HPDE6-E6E7 (cell line): ENCODE results near the gene KIF26B.

Source experiments
- DNase-seq: peaks from one replicate; pipeline ENCODE4 v3.0.0; 2011; ENCODE audit warnings: missing footprints; ENCODE audit errors: extremely low spot score

Gene KIF26B

DNA sequence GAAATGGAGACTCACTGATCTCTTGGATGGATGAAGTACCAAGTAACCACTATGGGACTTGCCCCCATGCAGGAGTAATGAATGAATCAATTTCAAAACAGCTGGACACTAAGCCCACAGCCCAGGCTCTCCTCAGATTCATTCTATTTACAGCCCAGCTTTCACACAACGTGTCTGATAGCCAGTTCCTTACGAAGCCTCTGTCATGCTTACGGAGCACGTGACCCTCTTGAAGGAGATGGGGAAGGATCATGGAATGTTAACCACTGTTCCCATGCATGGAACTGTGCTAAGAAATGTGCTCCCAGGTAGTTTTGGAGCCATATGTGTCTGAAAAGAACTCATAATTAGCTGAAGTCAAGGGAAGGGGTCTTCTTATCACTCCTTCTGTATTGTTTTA is 124.1 kb downstream of the KIF26B start:
- DNase-seq: no peak

DNA sequence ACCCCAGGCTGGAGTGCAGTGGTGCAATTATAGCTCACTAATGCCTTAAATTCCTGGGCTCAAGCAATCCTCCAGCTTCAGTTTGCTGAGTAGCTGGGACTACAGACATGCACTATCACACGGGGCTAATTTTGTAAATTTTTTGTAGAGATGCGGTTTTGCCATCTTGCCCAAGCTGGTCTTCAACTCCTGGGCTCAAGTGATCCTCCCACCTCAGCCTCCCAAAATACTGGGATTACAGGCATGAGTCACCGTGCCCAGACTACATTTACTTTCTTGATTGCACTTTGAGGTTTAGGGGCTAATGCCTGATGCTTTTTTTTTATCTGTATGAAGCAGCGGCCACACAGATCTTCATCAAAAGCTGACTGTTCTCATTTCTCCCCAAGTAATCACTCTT is 124.6 kb downstream of the KIF26B start:
- DNase-seq: no peak

GRCh38 chr1:245283001-245283400 is 128.2 kb downstream of the KIF26B start:
- no peak for DNase-seq

DNA sequence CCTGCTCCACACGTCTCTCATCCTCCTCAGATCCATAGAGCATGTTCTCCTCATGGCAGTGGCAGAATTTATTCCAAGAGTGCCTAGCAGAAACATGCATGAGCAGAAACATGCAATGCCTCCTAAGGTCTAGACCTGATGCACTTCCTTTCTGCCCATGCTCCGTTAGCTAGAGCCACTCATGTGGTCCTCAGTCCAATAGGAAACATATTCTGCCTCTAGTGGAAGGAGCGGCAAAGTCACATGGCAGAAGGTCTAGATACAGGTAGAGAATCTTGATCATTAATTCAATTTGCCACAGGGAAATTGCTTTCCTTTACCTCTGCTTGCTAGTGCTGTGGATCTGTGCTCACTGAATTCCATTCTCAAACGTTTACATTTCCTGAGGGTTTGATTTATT is 130.4 kb downstream of the KIF26B start:
- DNase-seq: no peak

DNA sequence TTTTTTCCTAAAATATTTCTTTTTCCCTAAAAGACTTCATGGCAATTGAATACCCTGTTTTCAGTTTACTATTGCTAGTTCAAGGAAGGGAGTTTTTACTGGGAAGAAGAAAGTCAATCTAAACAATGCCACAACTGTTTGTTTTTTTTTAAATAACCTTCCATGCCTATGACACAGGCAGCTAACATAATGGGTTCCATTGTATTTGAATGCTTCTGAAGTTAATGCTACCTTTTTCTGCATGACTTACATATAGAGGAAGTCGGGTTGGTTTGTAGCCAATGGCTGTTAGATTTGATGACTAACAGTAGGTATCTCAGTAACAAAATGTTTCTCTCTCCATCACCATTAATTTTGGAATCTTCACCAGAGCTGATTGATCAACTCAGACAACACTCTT is 134.0 kb downstream of the KIF26B start:
- no peak for DNase-seq

DNA sequence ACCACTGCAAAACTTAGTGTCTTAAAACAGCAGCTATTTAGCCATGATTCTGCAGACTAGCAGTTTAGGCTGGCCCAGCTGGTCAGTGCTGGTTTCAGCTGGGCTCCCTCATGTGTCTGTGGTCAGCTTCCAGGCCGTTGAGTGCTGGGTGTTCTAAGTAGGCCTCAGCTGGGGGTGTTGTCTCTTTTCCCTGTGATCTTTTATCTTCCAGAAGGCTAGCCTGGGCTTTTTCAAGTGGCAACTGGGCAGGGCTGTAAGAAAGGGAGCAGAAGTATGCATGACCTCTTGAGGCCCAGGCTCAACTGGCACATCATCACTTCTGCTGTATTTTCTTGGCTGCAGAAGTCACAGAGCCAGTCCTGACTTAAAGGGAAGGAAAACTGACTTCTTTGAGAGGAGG is 136.1 kb downstream of the KIF26B start:
- DNase-seq: no peak

GRCh38 chr1:245291351-245291750 is 136.6 kb downstream of the KIF26B start:
- no peak for DNase-seq

DNA sequence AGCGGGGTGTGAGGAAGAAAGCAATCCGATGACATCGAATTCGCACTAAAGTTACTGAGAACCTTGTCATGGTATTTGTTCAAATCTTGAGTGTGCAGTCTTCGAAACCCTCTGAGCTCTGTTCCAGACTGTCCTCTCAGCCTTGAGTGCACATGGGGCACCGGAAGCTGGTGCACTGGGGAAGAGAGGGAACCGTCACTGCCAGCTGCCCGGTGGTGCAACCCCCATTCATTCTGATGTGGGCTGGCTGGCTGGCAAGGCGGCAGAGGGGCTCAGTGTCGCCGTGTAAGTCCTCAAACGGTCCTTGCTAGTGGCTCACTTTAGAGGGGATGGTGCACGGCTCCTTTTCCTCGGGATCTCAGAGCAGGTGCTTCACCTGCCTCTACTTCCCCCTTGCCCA is 137.4 kb downstream of the KIF26B start:
- no peak for DNase-seq

- DNase-seq: no peak
Observed at GRCh38 chr1:245292553-245292952, 137.8 kb downstream of the KIF26B start.

DNA sequence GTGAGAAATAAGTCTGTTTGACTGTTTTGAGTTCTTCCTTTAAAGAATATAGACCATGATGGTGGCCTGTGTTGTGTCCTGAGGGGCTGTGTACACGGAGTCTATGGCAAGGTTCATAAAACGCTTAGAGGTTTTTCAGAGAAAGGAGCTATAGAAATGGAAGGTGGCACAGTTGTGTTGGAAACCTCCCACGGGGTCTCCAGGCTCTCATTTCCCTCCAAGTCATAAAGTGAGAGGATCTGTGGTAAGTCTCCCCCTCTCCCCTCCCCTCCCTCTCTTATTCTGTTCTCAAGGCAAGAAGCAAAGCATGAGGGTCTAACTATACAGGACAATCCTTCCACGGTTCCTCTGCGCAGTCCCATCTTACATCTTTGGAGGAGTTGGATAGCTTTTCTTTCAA is 139.2 kb downstream of the KIF26B start:
- DNase-seq: no peak

DNA sequence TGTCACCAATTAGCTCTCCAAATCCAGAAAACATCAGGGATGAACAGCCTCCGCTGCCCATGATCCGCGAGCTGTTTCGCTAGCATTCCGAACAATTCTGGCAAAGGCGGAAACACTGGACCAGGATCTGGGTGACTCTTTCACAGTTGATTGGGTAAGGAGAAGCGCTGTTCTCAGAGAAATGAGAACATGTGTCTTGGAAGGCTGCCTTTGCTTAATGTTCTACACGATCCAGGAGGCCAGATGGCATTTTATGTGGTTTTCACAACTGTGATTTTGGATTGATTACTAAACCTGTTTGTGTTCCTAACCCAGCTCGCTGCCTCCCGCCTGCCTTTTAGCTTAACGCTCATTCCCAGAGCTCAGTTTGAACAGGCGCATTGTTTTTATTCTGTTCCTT is 144.0 kb downstream of the KIF26B start:
- DNase-seq: no peak

- no peak for DNase-seq
Observed at GRCh38 chr1:245301162-245301580, 146.4 kb downstream of the KIF26B start.

DNA sequence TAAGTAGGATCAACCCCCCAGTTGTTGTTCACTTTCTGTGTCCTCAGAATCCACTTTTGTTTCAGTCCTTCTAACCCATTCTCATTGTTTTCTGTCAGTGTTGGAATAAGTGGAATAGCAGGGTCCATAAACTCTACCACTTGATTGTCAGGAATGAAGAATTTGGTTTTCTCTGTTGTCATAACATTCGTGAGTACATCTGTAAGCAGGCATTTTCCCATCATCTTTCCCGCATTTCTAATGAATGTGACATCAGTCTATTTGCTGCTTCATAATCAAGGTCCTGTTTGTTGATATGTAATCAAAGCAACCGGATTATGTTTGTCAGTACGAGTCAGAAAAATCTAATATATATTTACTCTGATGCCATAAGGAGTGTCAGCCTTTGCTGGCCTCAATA is 147.1 kb downstream of the KIF26B start:
- no peak for DNase-seq

DNA sequence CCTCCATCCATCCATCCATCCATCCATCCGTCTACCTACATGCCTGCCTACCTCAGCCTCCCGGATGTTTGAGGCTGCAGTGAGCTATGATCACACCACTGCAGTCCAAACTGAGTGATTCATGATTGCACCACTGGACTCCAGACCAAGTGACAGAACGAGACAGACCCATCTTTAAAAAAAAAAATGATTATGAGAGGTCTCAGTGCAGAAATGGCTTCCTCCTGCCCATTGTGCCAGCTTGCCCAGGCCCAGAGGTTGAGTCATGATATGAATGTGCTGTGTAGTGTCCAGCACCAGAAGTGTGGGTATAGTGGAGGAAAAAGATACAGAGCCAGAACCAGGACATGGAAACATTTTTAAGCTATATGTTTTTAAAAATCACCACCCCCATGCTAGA is 149.9 kb downstream of the KIF26B start:
- no peak for DNase-seq

GRCh38 chr1:245306020-245306419 is 151.2 kb downstream of the KIF26B start:
- DNase-seq: no peak

- no peak for DNase-seq
Observed at GRCh38 chr1:245306628-245307410, 152.0 kb downstream of the KIF26B start.

DNA sequence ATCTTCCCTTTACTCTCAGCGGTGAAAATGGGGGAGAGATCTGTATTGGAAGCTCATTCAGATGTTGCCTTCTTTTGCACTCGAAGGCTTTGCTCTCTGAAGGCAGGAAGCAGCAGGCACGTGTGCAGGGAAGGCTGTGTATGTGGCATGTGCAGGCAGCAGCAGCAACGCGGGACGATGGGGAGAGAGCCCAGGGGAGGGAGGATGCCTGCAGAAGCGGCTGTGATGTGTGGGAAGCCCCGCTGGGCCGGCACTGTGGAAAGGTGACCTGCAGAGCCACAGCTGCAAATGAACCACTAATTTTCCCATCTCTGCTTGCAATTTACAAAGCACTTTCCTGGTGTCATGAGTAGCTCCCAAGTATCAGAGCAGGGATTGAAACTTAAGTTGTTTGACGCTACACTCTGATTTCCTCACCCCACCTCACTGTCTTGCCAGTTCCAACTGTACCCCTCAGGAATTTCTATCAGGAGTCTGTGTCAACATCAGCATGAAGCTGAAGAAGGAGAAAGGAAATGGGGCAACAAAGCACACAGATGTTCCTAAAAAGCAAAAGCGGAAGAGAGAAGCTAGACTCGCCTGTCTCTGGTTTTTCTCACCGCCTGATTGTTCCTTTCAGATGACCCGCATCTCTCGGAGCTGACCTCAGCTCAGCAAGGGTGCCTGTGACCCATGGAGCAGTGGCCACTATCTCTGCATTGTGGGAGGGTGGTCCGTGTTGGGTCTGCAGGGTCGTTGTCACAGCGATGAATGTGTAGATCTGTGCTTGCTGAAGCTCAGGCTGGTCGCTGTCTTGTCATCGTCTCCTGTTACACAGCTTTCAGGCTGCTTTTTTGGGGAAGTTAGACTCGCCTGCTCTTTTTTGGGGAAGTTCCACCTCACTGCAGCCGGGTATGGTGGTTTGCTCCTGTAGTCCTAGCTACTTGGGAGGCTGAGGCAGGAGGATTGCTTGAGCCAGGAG is 156.1 kb downstream of the KIF26B start:
- DNase-seq: no peak

DNA sequence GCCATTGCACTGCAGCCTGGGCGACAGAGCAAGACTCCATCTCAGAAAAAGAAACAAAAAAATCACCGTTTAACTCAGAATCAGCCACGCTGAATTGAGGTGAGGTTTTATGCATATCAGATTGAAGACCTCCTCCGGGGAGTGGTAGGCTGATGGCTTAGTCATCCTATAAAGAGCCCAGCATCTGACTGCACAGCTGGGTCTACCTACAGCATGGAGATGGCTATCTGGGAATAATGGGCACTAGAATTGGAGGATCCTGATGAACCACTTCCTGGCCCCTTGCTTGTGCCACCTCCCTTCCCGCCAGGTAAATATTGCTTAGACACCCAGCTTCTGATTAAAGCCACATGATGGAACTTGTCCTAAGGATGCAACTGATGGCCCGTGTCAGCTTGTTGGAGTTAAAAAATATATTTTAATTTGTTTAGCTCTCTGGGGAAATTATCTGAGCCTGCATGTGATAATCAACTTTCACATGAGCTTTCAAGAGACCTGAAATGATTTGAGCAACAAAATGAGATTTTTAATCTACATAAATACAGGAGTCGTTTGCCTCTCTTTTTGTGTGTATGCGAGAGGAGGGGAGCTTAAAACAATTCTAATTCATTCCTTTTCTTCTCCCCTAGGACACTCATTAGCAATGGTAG is 157.2 kb downstream of the KIF26B start:
- no peak for DNase-seq

- DNase-seq: no peak
Observed at GRCh38 chr1:245313576-245313975, 158.8 kb downstream of the KIF26B start.

DNA sequence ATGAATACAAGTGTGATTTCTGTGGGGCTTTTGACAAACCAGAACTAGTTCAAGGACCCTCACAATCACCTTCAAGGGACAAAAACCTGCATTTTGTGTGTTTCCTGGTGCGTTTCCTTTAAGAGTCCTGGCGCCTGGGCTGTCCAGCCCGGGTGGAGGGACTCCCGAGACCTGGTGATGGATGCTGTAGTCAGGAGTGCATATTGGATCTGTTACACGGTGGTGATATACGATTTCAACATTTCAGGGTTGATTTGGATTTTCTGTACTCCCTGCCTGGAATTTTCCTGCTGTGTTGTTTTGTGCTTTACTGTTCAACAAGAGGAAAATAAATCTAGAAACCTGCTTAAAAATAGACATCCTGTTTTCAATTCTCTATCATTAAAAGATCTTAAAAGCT is 162.0 kb downstream of the KIF26B start:
- DNase-seq: no peak

DNA sequence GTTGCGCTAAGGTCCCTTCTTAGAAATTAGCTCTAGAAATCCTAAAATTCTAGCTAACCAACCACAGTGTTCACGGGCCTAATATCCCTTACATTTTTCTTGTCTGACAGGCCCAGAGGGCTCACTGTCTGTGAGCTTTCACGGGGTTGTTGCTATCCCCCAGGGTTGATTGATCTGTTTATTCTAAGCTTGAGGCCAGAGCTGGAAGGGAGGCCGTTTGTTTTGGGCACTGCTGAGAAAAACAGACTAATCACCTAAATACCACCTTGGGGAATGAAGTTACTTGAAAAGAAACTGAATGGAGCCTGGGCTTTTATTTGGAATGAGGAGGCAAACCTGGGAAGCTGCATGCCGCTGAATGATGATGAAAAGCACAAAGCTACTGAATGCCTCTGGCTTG is 162.4 kb downstream of the KIF26B start:
- no peak for DNase-seq

DNA sequence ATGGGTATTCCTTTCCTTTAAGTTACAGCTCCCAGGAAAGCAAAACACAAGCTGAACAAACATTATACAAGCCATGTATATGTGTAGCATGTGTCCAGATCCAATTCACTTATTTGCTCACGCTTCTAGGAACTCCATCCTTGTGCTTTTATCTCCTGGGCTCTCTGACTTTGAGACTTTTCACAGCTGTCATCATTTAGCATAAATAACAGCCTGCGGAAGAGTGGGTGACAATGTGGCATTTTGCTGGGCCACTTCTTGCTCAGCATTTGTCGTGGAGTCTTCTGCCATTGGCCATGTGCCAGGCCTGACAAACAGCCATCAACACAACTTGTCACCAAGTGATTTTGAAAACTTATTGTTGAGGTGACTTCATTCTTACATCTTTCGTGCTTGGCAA is 164.3 kb downstream of the KIF26B start:
- DNase-seq: no peak
